Limb (tissue), 2 donors: ENCODE data around the gene CSH2.
"Not testable (repeated sequence)": the region's sequence is repeated elsewhere in the genome, so short reads cannot be mapped to it uniquely, and the experiment has no call there.

Experiments used
- DNase-seq, 2 donors: peaks; one replicate each; pipeline ENCODE4 v3.0.0-alpha.2; 2016; ENCODE audit errors: extremely low spot score in 2 of 2

Gene CSH2

DNA sequence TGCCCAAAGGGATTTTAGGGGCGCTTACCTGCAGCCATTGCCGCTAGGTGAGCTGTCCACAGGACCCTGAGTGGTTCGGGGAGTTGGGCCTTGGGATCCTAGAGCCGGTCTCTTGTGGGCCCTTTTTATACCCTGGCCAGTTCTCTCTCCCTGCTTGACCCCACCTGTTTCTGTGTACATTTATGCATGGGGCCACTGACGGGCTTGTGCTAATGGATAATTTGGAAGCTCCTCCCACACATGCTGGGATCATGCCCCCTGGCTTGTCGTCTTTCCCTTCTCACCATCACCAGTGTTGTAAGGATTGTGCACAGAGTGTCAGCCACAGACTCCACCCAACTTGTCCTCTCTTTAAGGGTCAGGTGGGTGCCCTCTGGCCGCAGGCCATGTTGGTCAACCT lies at the start of gene CSH2:
Gene CSH2 (minus strand): TSS at position 101 of the 400 bp plus-strand sequence. CDS start 63 bp downstream, at position 38.
- DNase-seq: not testable (repeated sequence)

DNA sequence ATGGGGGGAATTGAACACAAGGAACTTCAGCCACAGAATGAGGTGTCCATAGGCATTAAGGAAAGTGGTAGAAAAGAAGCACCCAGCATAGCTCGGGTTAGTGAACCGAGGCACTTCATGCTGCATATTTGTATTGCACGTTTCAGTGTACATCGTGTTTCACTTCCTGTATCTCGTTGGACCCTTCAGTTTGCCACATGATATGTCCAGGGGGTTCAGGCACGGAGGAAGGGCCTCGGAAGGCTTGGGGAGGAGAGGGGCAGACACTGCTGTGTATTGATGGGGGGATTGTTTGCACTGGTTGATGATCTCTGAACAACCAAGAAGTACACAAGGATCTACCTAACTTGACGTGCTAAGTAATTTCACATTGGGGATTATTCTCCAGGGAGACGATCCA lies 48.9 kb upstream of the CSH2 start:
- DNase-seq: not testable (repeated sequence)

DNA sequence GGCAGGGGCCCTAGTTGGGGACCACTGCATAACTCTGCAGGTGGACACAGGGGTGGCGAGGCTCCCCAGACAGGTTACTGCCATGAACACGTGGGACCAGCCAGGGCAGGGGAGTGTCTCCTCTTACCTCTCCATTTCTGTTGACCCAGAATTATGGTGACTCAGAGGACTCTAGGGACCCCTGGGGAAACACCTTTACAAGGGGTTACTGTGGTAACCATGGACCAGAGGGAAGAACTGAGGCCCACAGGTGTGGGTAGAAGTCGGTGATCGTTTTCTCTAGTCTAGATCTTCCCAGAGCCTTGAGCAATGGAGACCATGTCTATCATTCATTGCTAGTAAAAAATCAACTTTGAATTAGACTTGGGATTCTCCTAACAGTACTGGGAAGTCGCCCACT lies 47.3 kb upstream of the CSH2 start:
- not testable (repeated sequence) for DNase-seq

DNA sequence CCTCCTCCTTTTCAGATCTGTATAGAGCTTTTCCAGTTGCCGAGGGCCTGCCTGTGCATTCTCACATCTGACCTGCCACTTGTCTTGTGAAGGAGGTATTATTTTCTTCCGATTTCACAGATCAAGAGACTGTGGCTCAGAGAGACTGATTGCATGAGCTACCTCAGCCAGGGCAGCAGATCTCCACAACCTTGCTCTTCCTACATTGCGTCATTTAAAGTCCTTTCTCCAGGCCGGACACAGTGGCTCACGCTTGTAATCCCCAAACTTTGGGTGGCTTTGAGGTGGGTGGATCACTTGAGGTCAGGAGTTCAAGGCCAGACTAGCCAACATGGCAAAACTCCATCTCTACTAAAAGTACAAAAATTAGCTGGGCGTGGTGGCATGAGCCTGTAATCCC lies 46.6 kb upstream of the CSH2 start:
- DNase-seq: not testable (repeated sequence)

DNA sequence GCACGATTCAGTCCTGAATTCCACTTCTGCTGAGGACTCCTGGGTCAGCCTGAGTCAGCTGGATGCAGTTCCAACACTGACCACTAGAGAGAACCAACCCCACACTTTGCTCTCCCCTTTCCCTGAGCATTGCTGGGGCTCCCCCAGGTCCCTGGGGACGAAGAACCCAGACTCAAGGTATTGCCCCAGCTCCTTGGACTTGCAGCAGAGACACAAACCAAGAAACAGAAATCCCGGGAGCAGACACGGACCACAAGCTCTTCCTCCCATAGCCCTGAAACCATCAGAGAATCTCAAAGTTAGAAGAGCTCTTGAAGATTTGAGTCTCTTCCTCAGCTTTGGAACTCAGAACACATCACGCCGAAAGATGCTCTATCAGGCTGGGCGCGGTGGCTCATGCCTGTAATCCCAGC lies 45.8 kb upstream of the CSH2 start:
- DNase-seq: peak; percentile 34 to 64

DNA sequence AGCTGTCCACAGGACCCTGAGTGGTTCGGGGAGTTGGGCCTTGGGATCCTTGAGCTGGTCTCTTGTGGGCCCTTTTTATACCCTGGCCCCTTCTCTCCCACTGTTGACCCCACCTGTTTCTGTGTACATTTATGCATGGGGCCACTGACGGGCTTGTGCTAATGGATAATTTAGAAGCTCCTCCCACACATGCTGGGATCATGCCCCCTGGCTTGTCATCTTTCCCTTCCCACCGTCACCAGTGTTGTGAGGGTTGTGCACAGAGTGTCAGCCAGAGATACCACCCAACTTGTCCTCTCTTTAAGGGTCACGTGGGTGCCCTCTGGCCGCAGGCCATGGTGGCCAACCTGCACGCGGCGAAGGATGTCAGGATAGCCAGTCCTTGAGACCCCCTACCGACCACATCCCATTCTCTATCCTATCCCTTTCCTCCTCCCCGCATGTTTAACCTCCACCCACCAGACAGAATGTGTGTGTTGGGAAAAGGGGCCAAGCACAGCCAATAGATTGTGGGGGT lies 45.4 kb upstream of the CSH2 start, which contains the start of gene GH1:
Gene GH1 (minus strand): TSS at position 51 of the 517 bp plus-strand sequence. CDS start 63 bp downstream, outside the sequence.
- not testable (repeated sequence) for DNase-seq

DNA sequence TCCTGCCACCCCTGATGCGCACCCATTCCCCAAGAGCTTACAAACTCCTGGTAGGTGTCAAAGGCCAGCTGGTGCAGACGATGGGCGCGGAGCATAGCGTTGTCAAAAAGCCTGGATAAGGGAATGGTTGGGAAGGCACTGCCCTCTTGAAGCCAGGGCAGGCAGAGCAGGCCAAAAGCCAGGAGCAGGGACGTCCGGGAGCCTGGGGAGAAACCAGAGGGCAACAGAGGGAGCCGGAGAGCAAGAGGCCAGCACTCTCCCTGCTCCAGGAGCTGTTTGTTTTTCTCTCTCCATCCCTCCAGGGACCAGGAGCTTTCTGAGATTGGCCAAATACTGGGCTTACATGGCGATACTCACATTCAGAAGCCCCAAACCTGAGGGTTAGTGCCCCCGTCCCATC lies 44.8 kb upstream of the CSH2 start:
- no peak for DNase-seq

DNA sequence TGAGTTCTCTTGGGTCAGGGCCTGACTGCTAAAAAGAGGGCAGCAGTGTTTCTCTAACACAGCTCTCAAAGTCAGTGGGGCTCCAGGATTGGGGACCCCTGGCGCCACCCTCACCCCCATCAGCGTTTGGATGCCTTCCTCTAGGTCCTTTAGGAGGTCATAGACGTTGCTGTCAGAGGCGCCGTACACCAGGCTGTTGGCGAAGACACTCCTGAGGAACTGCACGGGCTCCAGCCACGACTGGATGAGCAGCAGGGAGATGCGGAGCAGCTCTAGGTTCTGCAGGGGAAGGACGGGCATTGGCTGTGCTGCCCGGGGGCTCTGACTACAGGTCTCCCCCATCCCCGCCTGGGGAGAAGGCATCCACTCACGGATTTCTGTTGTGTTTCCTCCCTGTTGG lies 44.2 kb upstream of the CSH2 start:
- DNase-seq: no peak

DNA sequence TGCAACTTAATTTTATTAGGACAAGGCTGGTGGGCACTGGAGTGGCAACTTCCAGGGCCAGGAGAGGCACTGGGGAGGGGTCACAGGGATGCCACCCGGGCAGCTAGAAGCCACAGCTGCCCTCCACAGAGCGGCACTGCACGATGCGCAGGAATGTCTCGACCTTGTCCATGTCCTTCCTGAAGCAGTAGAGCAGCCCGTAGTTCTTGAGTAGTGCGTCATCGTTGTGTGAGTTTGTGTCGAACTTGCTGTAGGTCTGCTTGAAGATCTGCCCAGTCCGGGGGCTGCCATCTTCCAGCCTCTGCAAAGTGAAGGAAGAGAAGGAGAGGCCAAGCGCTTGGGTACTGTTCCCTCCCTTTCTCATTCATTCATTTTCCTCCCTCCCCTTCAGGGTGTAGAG lies 43.7 kb upstream of the CSH2 start:
- DNase-seq: not testable (repeated sequence)

DNA sequence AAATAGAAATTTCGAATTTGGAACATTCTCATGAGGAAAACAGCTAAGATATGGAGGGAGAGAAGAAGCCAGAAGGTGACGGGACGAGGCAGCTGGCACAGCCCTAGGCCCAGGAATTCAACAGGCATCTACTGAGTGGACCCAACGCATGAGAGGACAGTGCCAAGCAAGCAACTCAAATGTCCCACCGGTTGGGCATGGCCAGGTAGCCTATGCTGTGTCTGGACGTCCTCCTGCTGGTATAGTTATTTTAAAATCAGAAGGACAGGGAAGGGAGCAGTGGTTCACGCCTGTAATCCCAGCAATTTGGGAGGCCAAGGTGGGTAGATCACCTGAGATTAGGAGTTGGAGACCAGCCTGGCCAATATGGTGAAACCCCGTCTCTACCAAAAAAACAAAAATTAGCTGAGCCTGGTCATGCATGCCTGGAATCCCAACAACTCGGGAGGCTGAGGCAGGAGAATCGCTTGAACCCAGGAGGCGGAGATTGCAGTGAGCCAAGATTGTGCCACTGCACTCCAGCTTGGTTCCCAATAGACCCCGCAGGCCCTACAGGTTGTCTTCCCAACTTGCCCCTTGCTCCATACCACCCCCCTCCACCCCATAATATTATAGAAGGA lies 43.2 kb upstream of the CSH2 start:
- DNase-seq: no peak

DNA sequence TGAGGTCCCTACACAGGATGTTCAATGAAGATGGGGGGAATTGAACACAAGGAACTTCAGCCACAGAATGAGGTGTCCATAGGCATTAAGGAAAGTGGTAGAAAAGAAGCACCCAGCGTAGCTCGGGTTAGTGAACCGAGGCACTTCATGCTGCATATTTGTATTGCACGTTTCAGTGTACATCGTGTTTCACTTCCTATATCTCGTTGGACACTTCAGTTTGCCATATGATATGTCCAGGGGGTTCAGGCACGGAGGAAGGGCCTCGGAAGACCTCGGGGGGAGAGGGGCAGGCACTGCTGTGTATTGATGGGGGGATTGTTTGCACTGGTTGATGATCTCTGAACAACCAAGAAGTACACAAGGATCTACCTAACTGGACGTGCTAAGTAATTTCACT lies 42.3 kb upstream of the CSH2 start:
- not testable (repeated sequence) for DNase-seq

DNA sequence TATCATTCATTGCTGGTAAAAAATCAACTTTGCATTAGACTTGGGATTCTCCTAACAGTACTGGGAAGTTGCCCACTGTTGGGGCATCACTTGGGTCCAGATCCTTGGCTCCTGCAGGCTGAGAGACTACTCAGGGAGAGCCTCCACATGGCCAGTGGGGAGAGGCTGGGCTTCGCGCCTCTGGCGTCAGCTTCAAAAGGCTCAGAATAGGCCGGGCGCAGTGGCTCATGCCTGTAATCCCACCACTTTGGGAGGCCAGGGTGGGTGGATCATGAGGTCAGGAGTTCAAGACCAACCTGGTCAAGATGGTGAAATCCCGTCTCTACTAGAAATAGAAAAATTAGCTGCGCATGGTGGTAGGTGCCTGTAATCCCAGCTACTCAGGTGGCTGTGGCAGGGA lies 41.0 kb upstream of the CSH2 start:
- DNase-seq: no peak

DNA sequence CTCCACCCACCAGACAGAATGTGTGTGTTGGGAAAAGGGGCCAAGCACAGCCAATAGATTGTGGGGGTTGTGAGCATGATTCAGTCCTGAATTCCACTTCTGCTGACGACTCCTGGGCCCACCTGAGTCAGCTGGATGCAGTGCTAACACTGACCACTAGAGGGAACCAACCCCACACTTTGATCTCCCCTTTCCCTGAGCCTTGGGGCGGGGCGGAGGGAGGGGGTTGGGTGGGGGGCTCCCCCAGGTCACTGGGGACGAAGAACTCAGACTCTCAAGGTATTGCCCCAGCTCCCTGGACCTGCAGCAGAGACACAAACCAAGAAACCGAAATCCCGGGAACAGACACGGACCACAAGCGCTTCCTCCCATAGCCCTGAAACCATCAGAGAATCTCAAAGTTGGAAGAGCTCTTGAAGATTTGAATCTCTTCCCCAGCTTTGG lies 38.2 kb upstream of the CSH2 start:
- DNase-seq: peak in 1 of 2 donors; percentile 78

DNA sequence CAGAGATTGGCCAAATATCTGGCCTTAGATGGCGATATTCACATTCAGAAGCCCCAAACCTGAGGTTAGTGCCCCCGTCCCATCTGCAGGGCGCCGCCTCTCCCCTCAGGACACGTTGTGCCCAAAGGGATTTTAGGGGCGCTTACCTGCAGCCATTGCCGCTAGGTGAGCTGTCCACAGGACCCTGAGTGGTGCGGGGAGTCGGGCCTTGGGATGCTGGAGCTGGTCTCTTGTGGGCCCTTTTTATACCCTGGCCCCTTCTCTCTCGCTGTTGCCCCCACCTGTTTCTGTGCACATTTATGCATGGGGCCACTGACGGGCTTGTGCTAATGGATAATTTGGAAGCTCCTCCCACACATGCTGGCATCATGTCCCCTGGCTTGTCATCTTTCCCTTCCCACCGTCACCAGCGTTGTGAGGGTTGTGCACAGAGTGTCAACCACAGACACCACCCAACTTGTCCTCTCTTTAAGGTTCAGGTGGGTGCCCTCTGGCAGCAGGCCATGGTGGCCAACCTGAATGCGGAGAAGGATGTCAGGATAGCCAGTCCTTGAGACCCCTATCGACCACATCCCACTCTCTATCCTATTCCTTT lies 37.7 kb upstream of the CSH2 start, which contains the start of gene CSHL1:
Gene CSHL1 (minus strand): TSS at position 218 of the 595 bp plus-strand sequence. CDS start 62 bp downstream, at position 156.
- no peak for DNase-seq

DNA sequence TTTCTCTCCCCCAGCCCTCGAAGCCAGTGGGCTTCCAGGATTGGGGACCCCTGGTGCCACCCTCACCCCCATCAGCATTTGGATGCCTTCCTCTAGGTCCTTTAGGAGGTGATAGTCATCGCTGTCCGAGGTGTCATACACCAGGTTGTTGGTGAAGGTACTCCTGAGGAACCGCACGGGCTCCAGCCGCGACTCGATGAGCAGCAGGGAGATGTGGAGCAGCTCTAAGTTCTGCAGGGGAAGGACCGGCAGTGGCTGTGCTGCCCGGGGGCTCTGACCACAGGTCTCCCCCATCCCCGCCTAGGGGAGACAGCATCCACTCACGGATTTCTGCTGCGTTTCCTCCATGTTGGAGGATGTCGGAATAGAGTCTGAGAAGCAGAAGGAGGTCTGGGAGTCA lies 36.6 kb upstream of the CSH2 start:
- DNase-seq: no peak

DNA sequence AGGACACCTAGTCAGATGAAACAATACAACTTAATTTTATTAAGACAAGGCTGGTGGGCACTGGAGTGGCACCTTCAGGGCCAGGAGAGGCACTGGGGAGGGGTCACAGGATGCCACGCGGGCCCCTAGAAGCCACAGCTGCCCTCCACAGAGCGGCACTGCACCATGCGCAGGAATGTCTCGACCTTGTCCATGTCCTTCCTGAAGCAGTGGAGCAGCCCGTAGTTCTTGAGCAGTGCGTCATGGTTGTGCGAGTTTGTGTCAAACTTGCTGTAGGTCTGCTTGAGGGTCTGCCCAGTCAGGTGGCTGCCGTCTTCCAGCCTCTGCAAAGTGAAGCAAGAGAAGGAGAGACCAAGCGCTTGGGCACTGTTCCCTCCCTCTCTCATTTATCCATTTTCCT lies 36.1 kb upstream of the CSH2 start:
- DNase-seq: not testable (repeated sequence)

DNA sequence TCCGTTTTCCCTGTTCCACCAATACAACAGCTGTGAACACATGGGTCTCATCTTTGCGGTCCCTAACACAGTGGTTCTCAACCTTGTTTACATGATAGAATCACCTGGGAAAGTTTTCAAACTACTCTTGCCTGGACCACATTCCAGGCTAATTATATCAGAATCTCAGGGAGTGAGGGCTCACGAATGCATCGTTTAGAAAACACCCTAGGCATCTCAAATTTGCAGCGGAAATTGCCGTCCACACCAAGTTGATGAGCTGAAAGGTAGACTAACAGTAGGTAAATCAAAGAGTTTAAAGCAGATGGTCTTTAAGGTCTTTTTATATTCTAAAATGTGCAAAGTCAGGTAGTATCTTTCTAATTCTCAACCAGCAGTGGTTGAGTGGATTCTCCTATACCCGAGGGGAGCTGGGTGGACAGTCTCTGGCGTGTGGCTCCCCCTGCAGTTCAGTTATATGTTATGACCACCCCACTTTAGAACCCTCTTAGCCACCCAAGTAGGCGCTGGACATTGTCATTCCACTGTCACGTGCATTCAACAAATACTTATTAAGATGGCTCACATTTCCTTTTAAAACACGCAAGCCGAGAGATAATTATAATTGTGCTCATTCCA lies 33.8 kb upstream of the CSH2 start:
- not testable (repeated sequence) for DNase-seq

DNA sequence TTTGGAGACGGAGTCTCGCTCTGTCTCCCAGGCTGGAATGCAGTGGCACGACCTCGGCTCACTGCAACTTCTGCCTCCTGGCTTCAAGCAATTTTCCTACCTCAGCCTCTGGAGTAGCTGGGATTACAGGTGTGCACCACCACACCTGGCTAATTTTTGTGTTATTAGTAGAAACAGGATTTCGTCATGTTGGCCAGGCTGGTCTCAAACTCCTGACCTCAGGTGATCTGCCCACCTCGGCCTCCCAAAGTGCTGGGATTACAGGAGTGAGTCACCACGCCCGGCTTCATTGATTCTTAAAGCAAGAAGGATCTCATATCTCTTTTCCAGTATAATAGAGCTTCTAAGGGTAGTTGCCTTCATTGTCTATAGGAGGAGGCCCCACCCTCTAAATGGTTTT lies 31.3 kb upstream of the CSH2 start:
- DNase-seq: not testable (repeated sequence)

DNA sequence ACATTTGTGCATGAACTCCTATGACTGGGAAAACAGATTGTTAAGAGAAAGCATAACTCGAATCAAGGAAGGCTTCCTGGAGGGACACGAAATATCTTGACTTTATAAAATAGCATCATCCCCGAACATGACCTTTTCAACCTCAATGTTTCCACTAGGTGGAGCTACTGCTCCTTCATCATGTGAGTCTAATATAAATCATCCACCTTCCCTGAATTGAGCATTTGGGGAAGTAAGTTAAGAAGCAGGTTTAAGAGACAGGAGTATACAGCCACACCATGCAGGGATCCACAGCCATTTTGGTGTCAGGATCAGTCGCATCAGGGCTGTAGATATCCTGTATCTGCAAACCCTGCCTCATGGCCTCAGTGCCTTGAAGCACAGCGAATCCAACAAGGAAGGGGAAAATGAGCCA lies 30.3 kb upstream of the CSH2 start:
- DNase-seq: not testable (repeated sequence)

DNA sequence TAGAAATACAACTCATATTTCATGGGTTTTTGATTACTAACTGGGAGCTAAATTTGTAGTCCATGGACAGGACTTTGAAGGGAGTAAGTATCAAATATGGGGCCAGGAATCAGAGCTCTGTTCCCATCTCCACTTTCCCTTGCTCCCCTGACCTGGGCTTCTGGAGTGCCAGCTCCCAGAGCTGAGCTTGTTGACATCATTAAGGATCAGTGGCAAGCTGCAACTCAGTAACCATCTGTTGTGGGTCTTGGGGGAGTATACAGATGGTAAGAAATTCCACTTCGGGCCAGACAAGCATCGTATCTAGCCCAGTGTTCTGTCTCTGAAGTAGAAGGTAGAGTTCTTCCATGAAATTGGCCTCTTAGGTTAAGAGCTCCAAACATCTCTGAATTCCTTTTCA lies 28.5 kb upstream of the CSH2 start:
- not testable (repeated sequence) for DNase-seq

DNA sequence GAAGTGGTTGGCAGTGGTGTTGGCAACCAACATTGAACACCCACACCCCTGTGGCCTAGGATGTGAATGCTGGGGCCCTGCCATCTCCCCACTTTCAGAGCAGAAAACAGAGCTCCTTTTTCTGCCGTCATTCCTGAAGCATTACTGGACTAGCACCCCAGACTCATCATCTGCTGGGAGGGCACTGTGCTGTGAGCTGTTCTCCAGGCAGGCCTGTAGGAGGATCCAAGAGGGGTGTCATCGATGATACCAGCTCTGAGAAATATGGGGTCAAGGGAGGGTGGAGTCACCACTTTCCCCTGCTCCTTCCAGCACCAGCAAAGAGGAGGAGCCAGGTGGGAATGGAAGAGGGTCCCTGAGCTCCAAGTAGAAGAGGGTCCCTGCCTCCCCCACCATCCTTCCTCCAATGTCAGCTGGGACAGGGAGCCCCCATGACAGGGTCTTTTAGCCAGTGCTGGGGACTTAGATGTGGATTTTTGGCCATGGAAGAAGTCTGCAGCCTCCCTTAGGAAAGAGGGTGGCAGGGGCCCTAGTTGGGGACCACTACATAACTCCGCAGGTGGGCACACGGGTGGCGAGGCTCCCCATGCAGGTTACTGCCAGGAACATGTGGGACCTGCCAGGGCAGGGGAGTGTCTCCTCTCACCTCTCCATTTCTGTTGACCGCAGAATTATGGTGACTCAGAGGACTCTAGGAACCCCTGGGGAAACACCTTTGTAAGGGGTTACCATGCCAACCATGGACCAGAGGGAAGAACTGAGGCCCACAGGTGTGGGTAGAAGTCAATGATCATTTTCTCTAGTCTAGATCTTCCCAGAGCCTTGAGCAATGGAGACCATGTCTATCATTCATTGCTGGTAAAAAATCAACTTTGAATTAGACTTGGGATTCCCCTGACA lies 25.7 kb upstream of the CSH2 start:
- DNase-seq: not testable (repeated sequence)
